Kidney epithelial cell (primary cell): ENCODE data around the gene CD81. TPM values are rescaled to one million over a fixed set of nuclear protein-coding genes. Genes with fewer than 3 reads are reported as not detected.

Experiments
- DNase-seq: peaks from one replicate; pipeline ENCODE4 v3.0.0-alpha.2; 2010; ENCODE audit warnings: low read depth
- H3K27me3 ChIP-seq: 2 replicates; pipeline ENCODE4 v1.6.0; 2011; ENCODE audit warnings: low read length; ENCODE audit not compliant: control insufficient read depth, insufficient read depth
- H3K36me3 ChIP-seq: 2 replicates; pipeline ENCODE4 v1.5.1; 2011; ENCODE audit warnings: low read length; ENCODE audit not compliant: control insufficient read depth, insufficient read depth
- H3K4me3 ChIP-seq: 2 replicates; pipeline ENCODE4 v1.5.1; 2011; ENCODE audit warnings: low read depth, mild to moderate bottlenecking, control low read depth, low read length
- CTCF ChIP-seq: IDR thresholded peaks from 2 replicates; pipeline ENCODE4 v1.5.1; 2011; ENCODE audit warnings: mild to moderate bottlenecking, moderate library complexity, low read length, control low read depth, inconsistent platforms; ENCODE audit not compliant: insufficient read depth, poor library complexity, severe bottlenecking
- total RNA-seq: library from RNA; depleted of rRNA; stranded (reverse); fragments of >200 nt; gene quantifications from 2 replicates; pipeline ENCODE4 v1.2.3, GENCODE V29; 2015

The CD81 gene
- total RNA-seq, 1 donor from 2014 or later, result 216 TPM

- no peaks in the 10 kb centered on the region for H3K27me3 ChIP-seq
- DNase-seq, result no peak
- no peak for TF ChIP-seq CTCF
- H3K36me3 ChIP-seq, result peaks cover 2% of the 10 kb centered on the region
- H3K4me3 ChIP-seq, result no peak overlapping the region
Observed at GRCh38 chr11:2393941-2394817, 17.1 kb downstream of the CD81 start.

- no peak for TF ChIP-seq CTCF
- Histone ChIP-seq H3K4me3 (no peak overlapping the region), H3K27me3 (no peaks in the 10 kb centered on the region), H3K36me3 (peaks cover 2% of the 10 kb centered on the region)
- no peak for DNase-seq
Observed at GRCh38 chr11:2394818-2395105, 17.7 kb downstream of the CD81 start.

- no peak for DNase-seq
- no peak overlapping the region for H3K4me3 ChIP-seq
- H3K27me3 ChIP-seq, result no peaks in the 10 kb centered on the region
- H3K36me3 ChIP-seq, result peaks cover 2% of the 10 kb centered on the region
- TF ChIP-seq CTCF, result no peak
Observed at GRCh38 chr11:2395211-2395730, 18.2 kb downstream of the CD81 start.

GRCh38 chr11:2395856-2396255, 18.7 kb downstream of the CD81 start:
- no peak for TF ChIP-seq CTCF
- Histone ChIP-seq H3K27me3 (no peaks in the 10 kb centered on the region), H3K36me3 (peaks cover 2% of the 10 kb centered on the region), H3K4me3 (no peak overlapping the region)
- DNase-seq, result no peak

- no peak overlapping the region for H3K4me3 ChIP-seq
- DNase-seq, result no peak
- H3K27me3 ChIP-seq, result no peaks in the 10 kb centered on the region
- peaks cover 2% of the 10 kb centered on the region for H3K36me3 ChIP-seq
- no peak for TF ChIP-seq CTCF
Observed at GRCh38 chr11:2396471-2396870, 19.4 kb downstream of the CD81 start.

- Histone ChIP-seq H3K27me3 (no peaks in the 10 kb centered on the region), H3K36me3 (peaks cover 2% of the 10 kb centered on the region), H3K4me3 (no peak overlapping the region)
- DNase-seq, result no peak
- no peak for TF ChIP-seq CTCF
Observed at GRCh38 chr11:2397005-2397404, 19.9 kb downstream of the CD81 start.
